Prostate gland (tissue), 2 donors: ENCODE data around the gene EREG.

ENCODE experiments used
- CTCF ChIP-seq, 4 experiments: fragments of 200-600 bp in 2 of 4; fragments of 450-650 bp in 2 of 4; sonication (generic) in 2 of 4; IDR thresholded peaks; 1 replicate in 3 of 4; 2 replicates in 1 of 4; pipeline ENCODE4 v1.5.1; 2016 to 2019; ENCODE audit warnings: antibody characterized with exemption in 4 of 4, mild to moderate bottlenecking in 2 of 4, moderate library complexity in 2 of 4
- POLR2AphosphoS5 ChIP-seq: sonication (generic); formaldehyde crosslinking; IDR thresholded peaks from one replicate; pipeline ENCODE4 v1.6.1; 2017; ENCODE audit warnings: antibody characterized with exemption

- TF ChIP-seq POLR2AphosphoS5: no peak
- TF ChIP-seq CTCF (IDR thresholded peaks at IDR 0.05): no peak
These were observed 11.0 kb downstream of the EREG start for GRCh38 chr4:74375824-74376426.
